ENCODE results near the gene LRP1B. TPM values are rescaled to one million over a fixed set of nuclear protein-coding genes. Genes with fewer than 3 reads are reported as not detected.

Gene LRP1B
- total RNA-seq, 4 donors from 2014 or later, result 0.42 to 0.71 (median 0.65) TPM

- Histone ChIP-seq H3K27ac (replicated peaks in 1 of 4) (no peak overlapping the region), H3K9me3 (no peaks in the 10 kb centered on the region), H3K36me3 (no peaks in the 10 kb centered on the region), H3K4me3 (no peak overlapping the region), H3K27me3 (no peaks in the 10 kb centered on the region), H3K4me1 (no peaks in the 10 kb centered on the region)
- intact Hi-C loops (cut with DNase I), result no loop called here
- DNase-seq (ENCODE audit: extremely low spot score), result no peak
- no peak for TF ChIP-seq EP300 (IDR thresholded peaks at IDR 0.05)
- no peak for TF ChIP-seq POLR2AphosphoS5 (IDR thresholded peaks at IDR 0.05)
- no peak for TF ChIP-seq CTCF (IDR thresholded peaks at IDR 0.05)
- TF ChIP-seq POLR2A (IDR thresholded peaks at IDR 0.05; ENCODE audit: low read depth), result no peak
Observed at GRCh38 chr2:141109633-141110032, 1021.2 kb downstream of the LRP1B start.

- Histone ChIP-seq H3K4me3 (no peak overlapping the region), H3K36me3 (no peaks in the 10 kb centered on the region), H3K4me1 (no peaks in the 10 kb centered on the region), H3K27ac (replicated peaks in 1 of 4) (no peak overlapping the region), H3K9me3 (no peaks in the 10 kb centered on the region), H3K27me3 (no peaks in the 10 kb centered on the region)
- DNase-seq (ENCODE audit: extremely low spot score), result no peak
- intact Hi-C loops (cut with DNase I), result no loop called here
- TF ChIP-seq POLR2AphosphoS5 (IDR thresholded peaks at IDR 0.05) (no peak), POLR2A (IDR thresholded peaks at IDR 0.05; ENCODE audit: low read depth) (no peak), EP300 (IDR thresholded peaks at IDR 0.05) (no peak), CTCF (IDR thresholded peaks at IDR 0.05) (no peak)
Observed at GRCh38 chr2:141105763-141106162, 1025.1 kb downstream of the LRP1B start.

GRCh38 chr2:141103216-141103615, 1027.6 kb downstream of the LRP1B start:
- intact Hi-C loops (cut with DNase I), result no loop called here
- no peak overlapping the region for H3K4me3 ChIP-seq
- TF ChIP-seq POLR2A (IDR thresholded peaks at IDR 0.05; ENCODE audit: low read depth) (no peak), POLR2AphosphoS5 (IDR thresholded peaks at IDR 0.05) (no peak), CTCF (IDR thresholded peaks at IDR 0.05) (no peak), EP300 (IDR thresholded peaks at IDR 0.05) (no peak)
- no peaks in the 10 kb centered on the region for H3K4me1 ChIP-seq
- no peaks in the 10 kb centered on the region for H3K27me3 ChIP-seq
- no peaks in the 10 kb centered on the region for H3K9me3 ChIP-seq
- H3K27ac ChIP-seq (replicated peaks in 1 of 4), result no peak overlapping the region
- DNase-seq (ENCODE audit: extremely low spot score), result no peak
- WGBS, result 3% methylated on average over 1 of the region's 1 CpG
- no peaks in the 10 kb centered on the region for H3K36me3 ChIP-seq

- no peak overlapping the region for H3K27ac ChIP-seq (replicated peaks in 1 of 4)
- no peaks in the 10 kb centered on the region for H3K4me1 ChIP-seq
- H3K27me3 ChIP-seq, result no peaks in the 10 kb centered on the region
- intact Hi-C loops (cut with DNase I), result no loop called here
- no peaks in the 10 kb centered on the region for H3K36me3 ChIP-seq
- 70% methylated on average over 1 of the region's 1 CpG for WGBS
- no peak for DNase-seq (ENCODE audit: extremely low spot score)
- TF ChIP-seq POLR2A (IDR thresholded peaks at IDR 0.05; ENCODE audit: low read depth) (no peak), CTCF (IDR thresholded peaks at IDR 0.05) (no peak), POLR2AphosphoS5 (IDR thresholded peaks at IDR 0.05) (no peak), EP300 (IDR thresholded peaks at IDR 0.05) (no peak)
- no peaks in the 10 kb centered on the region for H3K9me3 ChIP-seq
- no peak overlapping the region for H3K4me3 ChIP-seq
Observed at GRCh38 chr2:141079231-141079630, 1051.6 kb downstream of the LRP1B start.

- Histone ChIP-seq H3K4me1 (no peaks in the 10 kb centered on the region), H3K27ac (replicated peaks in 1 of 4) (no peak overlapping the region), H3K4me3 (no peak overlapping the region), H3K27me3 (no peaks in the 10 kb centered on the region), H3K36me3 (no peaks in the 10 kb centered on the region), H3K9me3 (peaks cover 0 to 8% (median 0%) of the 10 kb centered on the region in 4 donors)
- intact Hi-C loops (cut with DNase I), result no loop called here
- TF ChIP-seq POLR2A (IDR thresholded peaks at IDR 0.05; ENCODE audit: low read depth) (no peak), EP300 (IDR thresholded peaks at IDR 0.05) (no peak), CTCF (IDR thresholded peaks at IDR 0.05) (no peak), POLR2AphosphoS5 (IDR thresholded peaks at IDR 0.05) (no peak)
- DNase-seq (ENCODE audit: extremely low spot score), result no peak
Observed at GRCh38 chr2:141075753-141076152, 1055.1 kb downstream of the LRP1B start.

Data from esophagus muscularis mucosa (tissue), 4 donors.